ENCODE measurements around the gene PIP5KL1. TPM values are rescaled to one million over a fixed set of nuclear protein-coding genes. Genes with fewer than 3 reads are reported as not detected.
A peak's percentile ranks its signal among the peaks of the same experiment; 100 is the strongest.

PIP5KL1 gene
- total and polyA plus RNA-seq, 9 donors: 0.10 to 4.0 (median 1.9) TPM

- DNase-seq: peak in 1 of 5 donors; percentile 48
- WGBS, 3 donors: 87 to 90% (median 88%) methylated on average over 38 of the region's 38 CpGs
Measured at GRCh38 chr9:127944586-127945218, 14.1 kb upstream of the PIP5KL1 start.

GRCh38 chr9:127943731-127944144, 13.2 kb upstream of the PIP5KL1 start:
- intact Hi-C loops (cut with DNase I): loop anchor here (1.0 to 5.0 kb wide), 7 partner anchors 34 to 174 kb away; no protein-coding TSS in a partner anchor
- TF ChIP-seq CTCF (IDR thresholded peaks at IDR 0.05) (peak; percentile 71 to 91 (median 87)), POLR2A (IDR thresholded peaks at IDR 0.05) (no peak)
- 32 to 40% (median 39%) methylated on average over 12 to 13 of the region's 13 CpGs for WGBS, 3 donors
- Histone ChIP-seq H3K9me3 (no peaks in the 10 kb centered on the region), H3K4me1 (ENCODE audit: insufficient read depth) (peaks cover 2% of the 10 kb centered on the region), H3K27ac (no peak overlapping the region), H3K36me3 (no peaks in the 10 kb centered on the region), H3K4me3 (no peak overlapping the region), H3K27me3 (no peaks in the 10 kb centered on the region)
- DNase-seq: peak; percentile 84 to 89 (median 87)

More at GRCh38 chr9:127944586-127945218, 14.1 kb upstream of the PIP5KL1 start:
- H3K4me3 ChIP-seq: no peak overlapping the region
- H3K4me1 ChIP-seq (ENCODE audit: insufficient read depth): peaks cover 2% of the 10 kb centered on the region
- H3K27me3 ChIP-seq: no peaks in the 10 kb centered on the region
- intact Hi-C loops (cut with DNase I): loop anchor here (2.0 to 5.0 kb wide), 5 partner anchors 33 to 173 kb away; no protein-coding TSS in a partner anchor
- no peak for TF ChIP-seq CTCF (IDR thresholded peaks at IDR 0.05)
- TF ChIP-seq POLR2A (IDR thresholded peaks at IDR 0.05): no peak
- TF ChIP-seq EP300 (IDR thresholded peaks at IDR 0.05): no peak
- no peak overlapping the region for H3K27ac ChIP-seq
- no peaks in the 10 kb centered on the region for H3K9me3 ChIP-seq
- H3K36me3 ChIP-seq: no peaks in the 10 kb centered on the region

GRCh38 chr9:127943011-127943662, 12.6 kb upstream of the PIP5KL1 start:
- no peaks in the 10 kb centered on the region for H3K27me3 ChIP-seq
- no peaks in the 10 kb centered on the region for H3K9me3 ChIP-seq
- no peaks in the 10 kb centered on the region for H3K36me3 ChIP-seq
- 81 to 83% (median 82%) methylated on average over 14 of the region's 14 CpGs for WGBS, 3 donors
- no peak overlapping the region for H3K27ac ChIP-seq
- peak in 2 of 5 donors; percentile 19 to 41 for DNase-seq
- TF ChIP-seq POLR2A (IDR thresholded peaks at IDR 0.05): peak; percentile 21
- TF ChIP-seq EP300 (IDR thresholded peaks at IDR 0.05): no peak
- intact Hi-C loops (cut with DNase I): loop anchor here (1.0 to 5.0 kb wide), 6 partner anchors 34 to 174 kb away; no protein-coding TSS in a partner anchor
- peaks cover 4% of the 10 kb centered on the region for H3K4me1 ChIP-seq (ENCODE audit: insufficient read depth)
- H3K4me3 ChIP-seq: no peak overlapping the region

GRCh38 chr9:127942216-127943010, 11.8 kb upstream of the PIP5KL1 start:
- H3K4me3 ChIP-seq: no peak overlapping the region
- peak overlapping the region; percentile 14 to 20 for H3K27ac ChIP-seq
- DNase-seq: peak; percentile 77 to 87 (median 80)
- no peaks in the 10 kb centered on the region for H3K27me3 ChIP-seq
- H3K9me3 ChIP-seq: no peaks in the 10 kb centered on the region
- H3K36me3 ChIP-seq: no peaks in the 10 kb centered on the region
- 34 to 41% (median 39%) methylated on average over 16 to 18 of the region's 18 CpGs for WGBS, 3 donors
- TF ChIP-seq EP300 (IDR thresholded peaks at IDR 0.05) (no peak), POLR2A (IDR thresholded peaks at IDR 0.05) (peak; percentile 8), CTCF (IDR thresholded peaks at IDR 0.05) (peak; percentile 87 to 93 (median 93))
- H3K4me1 ChIP-seq (ENCODE audit: insufficient read depth): peaks cover 7% of the 10 kb centered on the region
- intact Hi-C loops (cut with DNase I): loop anchor here (1.0 to 5.0 kb wide), 6 partner anchors 35 to 175 kb away; no protein-coding TSS in a partner anchor

All from ovary (tissue), 9 donors.